ENCODE results near the gene ST7L. TPM values are rescaled to one million over a fixed set of nuclear protein-coding genes. Genes with fewer than 3 reads are reported as not detected.

ST7L gene
- total and polyA plus RNA-seq, 4 donors: 8.4 to 36.1 (median 17.2) TPM

DNA sequence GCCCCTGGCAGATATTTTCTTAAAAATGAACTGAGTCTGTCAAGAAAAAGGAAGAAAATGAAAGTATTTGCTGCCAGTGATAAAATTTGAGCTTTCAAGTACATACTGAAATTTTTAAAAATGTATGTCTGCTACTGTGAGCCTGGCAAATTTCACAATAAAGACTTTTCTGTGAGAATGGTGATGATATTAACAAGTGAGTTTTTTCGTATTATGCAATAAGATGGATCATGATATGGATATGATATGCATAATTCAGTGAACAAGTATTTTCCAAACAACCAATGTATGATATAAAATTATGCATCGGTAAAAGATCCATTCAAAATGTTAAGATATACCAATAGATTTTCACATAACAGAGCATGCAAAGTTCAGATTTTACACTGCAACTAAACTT lies 15.9 kb downstream of the ST7L start:
- Histone ChIP-seq H3K36me3 (ENCODE audit: control insufficient read depth in 4 of 4, insufficient read depth in 4 of 4, low read length in 4 of 4) (peaks cover 9 to 29% (median 16%) of the 10 kb centered on the region in 4 donors), H3K4me1 (ENCODE audit: control insufficient read depth in 5 of 5, insufficient read depth in 5 of 5, low read length in 5 of 5) (no peaks in the 10 kb centered on the region), H3K9ac (ENCODE audit: insufficient read depth in 1 of 2, low read length in 2 of 2) (no peak overlapping the region), H3K4me3 (no peak overlapping the region), H3K27ac (ENCODE audit: low read depth in 1 of 2, low read length in 1 of 2) (no peak overlapping the region), H3K27me3 (ENCODE audit: control insufficient read depth in 3 of 3, insufficient read depth in 3 of 3, low read length in 2 of 3) (no peaks in the 10 kb centered on the region), H3K9me3 (ENCODE audit: control insufficient read depth in 4 of 4, insufficient read depth in 3 of 4, low read length in 3 of 4) (no peaks in the 10 kb centered on the region)
- DNase-seq: no peak
- WGBS, 2 donors: 98% methylated on average over 2 of the region's 2 CpGs
- TF ChIP-seq, protein P1, sequence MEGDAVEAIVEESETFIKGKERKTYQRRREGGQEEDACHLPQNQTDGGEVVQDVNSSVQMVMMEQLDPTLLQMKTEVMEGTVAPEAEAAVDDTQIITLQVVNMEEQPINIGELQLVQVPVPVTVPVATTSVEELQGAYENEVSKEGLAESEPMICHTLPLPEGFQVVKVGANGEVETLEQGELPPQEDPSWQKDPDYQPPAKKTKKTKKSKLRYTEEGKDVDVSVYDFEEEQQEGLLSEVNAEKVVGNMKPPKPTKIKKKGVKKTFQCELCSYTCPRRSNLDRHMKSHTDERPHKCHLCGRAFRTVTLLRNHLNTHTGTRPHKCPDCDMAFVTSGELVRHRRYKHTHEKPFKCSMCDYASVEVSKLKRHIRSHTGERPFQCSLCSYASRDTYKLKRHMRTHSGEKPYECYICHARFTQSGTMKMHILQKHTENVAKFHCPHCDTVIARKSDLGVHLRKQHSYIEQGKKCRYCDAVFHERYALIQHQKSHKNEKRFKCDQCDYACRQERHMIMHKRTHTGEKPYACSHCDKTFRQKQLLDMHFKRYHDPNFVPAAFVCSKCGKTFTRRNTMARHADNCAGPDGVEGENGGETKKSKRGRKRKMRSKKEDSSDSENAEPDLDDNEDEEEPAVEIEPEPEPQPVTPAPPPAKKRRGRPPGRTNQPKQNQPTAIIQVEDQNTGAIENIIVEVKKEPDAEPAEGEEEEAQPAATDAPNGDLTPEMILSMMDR (IDR thresholded peaks at IDR 0.05; ENCODE audit: control extremely low read depth, extremely low read depth): no peak
- no peak for ATAC-seq (ENCODE audit: insufficient read depth, low FRiP score)

DNA sequence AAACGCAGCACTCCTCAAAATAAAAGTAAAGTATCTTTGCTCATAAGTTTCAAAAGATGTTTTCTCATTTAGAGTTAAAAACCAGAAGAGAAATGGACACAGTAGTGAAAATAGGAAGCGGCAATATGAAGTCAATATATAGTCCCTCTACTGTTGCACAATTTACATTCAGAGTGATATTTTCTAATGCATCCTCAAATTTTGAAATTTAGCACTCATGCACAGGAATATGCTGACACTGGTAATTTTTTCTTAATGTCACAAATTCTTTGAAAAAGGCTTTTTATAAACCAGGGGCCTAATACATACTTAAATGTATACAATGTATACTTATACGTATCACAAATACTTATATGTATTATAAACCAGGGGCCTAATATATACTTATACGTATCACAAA lies 19.5 kb downstream of the ST7L start:
- peaks cover 6 to 47% (median 14%) of the 10 kb centered on the region in 4 donors for H3K36me3 ChIP-seq (ENCODE audit: control insufficient read depth in 4 of 4, insufficient read depth in 4 of 4, low read length in 4 of 4)
- ATAC-seq (ENCODE audit: insufficient read depth, low FRiP score) (no peak), DNase-seq (no peak)
- H3K27me3 ChIP-seq (ENCODE audit: control insufficient read depth in 3 of 3, insufficient read depth in 3 of 3, low read length in 2 of 3): no peaks in the 10 kb centered on the region
- no peaks in the 10 kb centered on the region for H3K9me3 ChIP-seq (ENCODE audit: control insufficient read depth in 4 of 4, insufficient read depth in 3 of 4, low read length in 3 of 4)
- TF ChIP-seq, protein P1 (IDR thresholded peaks at IDR 0.05; ENCODE audit: control extremely low read depth, extremely low read depth): no peak
- 88 to 89% methylated on average over 4 of the region's 4 CpGs for WGBS, 2 donors
- no peak overlapping the region for H3K4me3 ChIP-seq
- H3K9ac ChIP-seq (ENCODE audit: insufficient read depth in 1 of 2, low read length in 2 of 2): no peak overlapping the region
- H3K4me1 ChIP-seq (ENCODE audit: control insufficient read depth in 5 of 5, insufficient read depth in 5 of 5, low read length in 5 of 5): no peaks in the 10 kb centered on the region
- no peak overlapping the region for H3K27ac ChIP-seq (ENCODE audit: low read depth in 1 of 2, low read length in 1 of 2)

DNA sequence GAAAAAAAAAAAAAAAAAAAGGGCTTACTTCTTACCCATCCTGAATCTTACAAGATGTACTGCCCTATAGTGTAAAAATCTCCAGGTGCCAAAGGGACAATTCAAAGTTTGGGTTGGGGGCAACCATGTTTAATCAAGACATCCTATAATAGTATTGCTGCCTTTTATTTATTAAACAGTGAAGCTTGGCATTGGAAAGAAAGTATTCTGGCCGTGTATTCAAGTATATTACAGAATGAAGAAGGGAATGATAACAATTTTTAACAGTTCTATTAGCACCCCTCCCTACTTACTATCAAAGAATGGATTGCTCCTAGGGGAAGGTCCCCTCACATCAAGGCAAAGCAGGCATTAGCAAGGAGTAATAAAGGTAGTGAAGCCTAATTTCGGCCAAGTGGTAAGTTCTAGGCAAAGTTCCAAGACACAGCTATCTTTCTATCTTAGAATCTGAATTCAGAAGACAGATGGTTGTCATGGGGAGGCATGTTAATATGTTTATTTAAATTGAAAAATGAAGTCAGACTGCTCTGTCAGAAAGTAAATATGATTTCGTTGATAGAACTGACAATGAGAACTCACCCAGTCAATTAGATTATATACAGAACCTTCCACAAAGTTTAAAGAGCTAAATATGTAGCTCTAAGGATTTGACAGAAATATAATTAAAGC lies 24.6 kb downstream of the ST7L start:
- TF ChIP-seq, protein P1 (IDR thresholded peaks at IDR 0.05; ENCODE audit: control extremely low read depth, extremely low read depth): no peak
- no peak for ATAC-seq (ENCODE audit: insufficient read depth, low FRiP score)
- 50 to 68% methylated on average over 3 of the region's 3 CpGs for WGBS, 2 donors

More for the DNA sequence above, 24.6 kb downstream of the ST7L start:
- no peak overlapping the region for H3K4me3 ChIP-seq
- H3K27me3 ChIP-seq (ENCODE audit: control insufficient read depth in 3 of 3, insufficient read depth in 3 of 3, low read length in 2 of 3): no peaks in the 10 kb centered on the region
- peaks cover 6 to 43% (median 13%) of the 10 kb centered on the region in 4 donors for H3K36me3 ChIP-seq (ENCODE audit: control insufficient read depth in 4 of 4, insufficient read depth in 4 of 4, low read length in 4 of 4)
- H3K27ac ChIP-seq (ENCODE audit: low read depth in 1 of 2, low read length in 1 of 2): no peak overlapping the region
- no peak overlapping the region for H3K9ac ChIP-seq (ENCODE audit: insufficient read depth in 1 of 2, low read length in 2 of 2)
- H3K9me3 ChIP-seq (ENCODE audit: control insufficient read depth in 4 of 4, insufficient read depth in 3 of 4, low read length in 3 of 4): peaks cover 0 to 4% (median 0%) of the 10 kb centered on the region in 4 donors
- no peak for DNase-seq
- no peaks in the 10 kb centered on the region for H3K4me1 ChIP-seq (ENCODE audit: control insufficient read depth in 5 of 5, insufficient read depth in 5 of 5, low read length in 5 of 5)

Measured in lung (tissue), 12 donors.